LNCAP (cell line): ENCODE measurements around the gene VPS35L.

Experiments used
- CTCF ChIP-seq: fragments of 450-650 bp; IDR thresholded peaks from 2 replicates; pipeline ENCODE4 v1.5.1; 2017; ENCODE audit warnings: mild to moderate bottlenecking

The VPS35L gene

GRCh38 chr16:19517424-19518089, 37.9 kb upstream of the VPS35L start:
- no peak for TF ChIP-seq CTCF

GRCh38 chr16:19518388-19518787, 37.1 kb upstream of the VPS35L start:
- no peak for TF ChIP-seq CTCF

- TF ChIP-seq CTCF = no peak
These were observed 34.6 kb upstream of the VPS35L start for GRCh38 chr16:19520861-19521331.

GRCh38 chr16:19521471-19522396, 33.8 kb upstream of the VPS35L start, which contains the start of gene GDE1:
Gene GDE1, minus strand, starts transcription at chr16:19522098. Its CDS starts 134 bp downstream, at chr16:19521964.
- TF ChIP-seq CTCF = peak; percentile 49

GRCh38 chr16:19522397-19522732, 33.1 kb upstream of the VPS35L start:
- TF ChIP-seq CTCF = no peak

GRCh38 chr16:19522760-19523159, 32.7 kb upstream of the VPS35L start:
- no peak for TF ChIP-seq CTCF

GRCh38 chr16:19523184-19523558, 32.3 kb upstream of the VPS35L start:
- no peak for TF ChIP-seq CTCF
